NCI-H1105 (cell line): ENCODE results near the gene CYLD.

Experiments used
- DNase-seq: peaks from one replicate; lab custom pipeline; 2025; lab: John Stamatoyannopoulos, UW

CYLD gene

DNA sequence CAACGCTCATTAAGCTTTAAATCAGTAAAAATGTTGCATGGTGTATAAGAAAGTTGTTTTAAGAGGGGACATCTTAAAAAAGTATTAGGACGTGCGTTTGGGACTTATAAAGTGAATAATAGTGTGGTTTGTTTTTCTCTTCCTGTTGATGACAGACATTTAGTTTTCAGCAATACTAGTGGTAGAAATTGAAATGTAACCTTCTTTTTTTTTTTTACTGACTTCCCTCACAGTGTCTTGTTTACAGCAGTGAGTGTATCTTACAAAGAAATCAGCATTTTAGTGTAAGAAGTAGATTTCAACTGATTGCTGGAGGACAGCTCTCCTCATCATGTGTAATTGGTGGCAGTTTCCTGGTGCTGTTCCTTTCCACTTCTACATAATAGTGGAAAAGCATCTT is 39.6 kb downstream of the CYLD start:
- DNase-seq = no peak

DNA sequence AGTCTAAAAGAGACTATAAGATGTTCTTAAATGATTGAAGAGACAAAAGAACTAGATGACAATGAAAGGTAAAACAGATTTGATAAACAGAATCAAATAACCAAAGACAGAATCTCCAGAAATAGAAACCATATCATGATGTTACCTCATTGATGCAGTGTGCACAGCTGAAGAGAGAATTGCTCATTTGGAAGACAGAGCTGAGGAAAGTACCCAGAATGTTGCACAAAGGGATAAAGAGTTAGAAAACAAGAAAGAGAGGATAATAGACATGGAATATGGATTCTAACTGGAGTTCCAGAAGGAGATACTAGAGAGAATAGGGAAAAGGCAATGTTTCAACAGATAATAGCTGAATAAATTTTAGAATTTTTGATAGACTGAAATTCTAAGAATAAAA is 47.9 kb downstream of the CYLD start:
- DNase-seq = no peak

DNA sequence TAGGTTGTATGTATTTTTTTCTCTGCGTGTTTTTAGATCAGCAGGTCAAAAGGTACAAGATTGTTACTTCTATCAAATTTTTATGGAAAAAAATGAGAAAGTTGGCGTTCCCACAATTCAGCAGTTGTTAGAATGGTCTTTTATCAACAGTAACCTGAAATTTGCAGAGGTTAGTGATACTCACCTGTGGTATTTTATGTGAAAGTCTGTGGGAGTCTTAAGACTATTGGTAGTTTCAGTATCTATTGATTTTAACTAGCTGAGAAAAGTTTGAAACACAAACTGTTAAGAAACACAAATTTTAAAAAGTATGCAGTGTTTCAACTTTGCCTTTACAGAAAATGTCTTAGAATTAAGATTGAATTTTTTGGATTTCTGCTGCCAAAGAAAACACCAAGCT is 49.6 kb downstream of the CYLD start:
- DNase-seq = no peak

DNA sequence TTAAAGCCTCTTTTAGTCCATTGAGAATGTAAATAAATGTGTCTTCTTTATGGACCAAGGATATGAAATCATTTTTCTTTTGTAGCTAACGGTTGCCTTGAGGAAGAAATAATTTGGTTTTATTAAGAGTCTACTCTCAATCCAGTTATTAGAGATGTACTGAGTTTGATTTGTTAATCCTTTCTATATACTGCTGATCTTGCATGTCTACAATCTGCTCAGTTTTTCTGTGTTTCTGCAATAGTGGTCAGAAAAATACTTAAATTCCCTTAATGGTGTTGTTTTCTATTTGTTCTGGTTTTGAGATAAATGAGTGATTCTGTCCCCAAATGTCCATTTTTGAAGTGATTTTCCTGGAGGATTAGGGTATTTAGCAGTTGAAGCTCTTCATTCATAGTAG is 54.9 kb downstream of the CYLD start:
- no peak for DNase-seq

DNA sequence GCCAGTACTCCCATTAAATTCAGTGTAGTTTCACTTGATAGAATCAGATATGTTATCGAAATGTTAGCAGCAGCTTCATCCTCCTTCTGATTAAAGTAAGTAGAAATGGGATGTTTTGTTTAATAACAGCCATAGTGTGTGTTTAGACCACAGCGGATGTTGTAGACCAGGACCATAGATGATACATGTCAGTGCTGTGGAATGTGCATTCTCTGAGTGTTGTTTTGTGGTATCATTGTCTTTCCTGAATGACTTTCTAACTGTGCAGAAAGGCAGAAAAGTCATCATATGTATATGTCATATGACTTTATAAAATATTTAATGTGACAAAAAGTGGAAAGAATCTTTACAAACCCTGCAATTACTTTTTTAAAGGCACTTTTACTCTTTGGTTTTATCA is 55.6 kb downstream of the CYLD start:
- no peak for DNase-seq

DNA sequence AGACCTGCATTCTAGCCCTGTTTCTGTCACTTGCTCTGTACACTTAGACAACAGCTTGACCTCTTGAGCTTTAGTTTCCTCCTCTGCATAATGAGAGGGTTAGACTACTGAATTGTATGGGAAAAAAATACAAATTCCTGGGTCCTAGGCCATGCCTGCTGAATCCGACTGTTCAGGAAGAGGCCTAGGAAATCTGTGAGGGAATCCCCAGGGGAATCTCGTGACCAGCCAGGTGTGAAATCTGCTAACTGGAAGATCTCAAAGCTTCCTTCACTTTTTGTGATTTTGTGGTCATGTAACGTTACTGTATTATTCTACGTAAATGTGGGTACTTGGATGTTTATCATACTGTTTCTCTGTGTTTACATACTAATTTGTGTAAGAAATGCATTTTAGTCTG is 58.2 kb downstream of the CYLD start:
- DNase-seq = no peak

DNA sequence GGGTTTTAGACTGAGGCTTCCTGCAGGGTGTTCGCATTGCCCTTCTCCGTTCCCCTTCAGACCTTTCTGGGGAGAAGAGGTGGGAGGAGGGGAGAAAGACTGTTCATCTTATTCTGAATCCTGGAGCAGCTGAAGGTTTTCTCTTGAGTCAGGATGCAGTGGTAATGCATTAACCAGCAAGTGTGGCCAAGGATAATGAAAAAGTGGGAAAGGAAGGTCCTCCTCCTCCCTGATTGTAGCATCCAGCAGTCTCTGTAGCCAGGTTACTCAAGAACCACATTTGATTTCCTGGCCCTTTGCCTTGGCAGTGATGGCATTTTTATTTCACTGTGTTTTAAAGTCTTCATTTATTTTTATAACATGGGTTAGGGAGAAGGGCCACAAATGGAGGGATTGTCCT is 59.1 kb downstream of the CYLD start:
- DNase-seq = no peak

DNA sequence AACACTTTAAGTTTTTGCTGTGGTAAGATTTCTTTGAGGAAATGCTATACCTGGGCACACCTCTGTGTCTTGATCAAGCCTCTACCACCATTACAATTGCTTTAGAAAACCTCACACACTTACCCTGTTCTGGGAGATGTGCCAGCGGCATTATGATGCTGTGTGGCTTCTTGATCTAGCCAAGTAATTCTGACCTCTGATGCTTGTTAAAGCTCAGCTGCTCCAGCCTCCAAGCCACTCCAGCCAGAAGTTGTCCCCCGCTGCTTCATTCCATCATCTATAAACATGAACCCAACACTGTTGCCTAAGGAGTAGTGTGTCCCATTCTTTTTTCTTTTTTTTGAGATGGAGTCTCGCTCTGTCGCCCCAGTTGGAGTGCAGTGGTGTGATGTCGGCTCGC is 60.1 kb downstream of the CYLD start:
- DNase-seq = no peak

DNA sequence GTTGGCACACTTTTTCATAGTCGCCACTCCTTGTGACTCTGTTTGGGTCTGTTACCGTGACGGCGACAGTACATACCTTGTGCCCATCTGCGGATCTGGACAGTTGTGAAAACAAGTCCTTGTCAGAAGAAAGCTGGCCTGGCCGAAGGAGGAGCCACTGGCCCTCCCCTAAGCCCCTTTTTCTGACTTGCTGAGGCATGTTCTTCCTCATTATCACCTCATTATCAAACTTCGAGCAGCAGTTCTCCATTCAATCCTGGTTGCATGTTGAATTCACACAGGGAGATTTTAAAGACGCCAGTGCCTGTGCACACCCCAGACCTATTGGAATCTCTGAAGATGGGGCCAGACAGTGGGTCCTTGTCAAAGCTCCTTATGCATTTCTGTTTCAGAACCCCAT is 61.1 kb downstream of the CYLD start:
- DNase-seq = no peak

DNA sequence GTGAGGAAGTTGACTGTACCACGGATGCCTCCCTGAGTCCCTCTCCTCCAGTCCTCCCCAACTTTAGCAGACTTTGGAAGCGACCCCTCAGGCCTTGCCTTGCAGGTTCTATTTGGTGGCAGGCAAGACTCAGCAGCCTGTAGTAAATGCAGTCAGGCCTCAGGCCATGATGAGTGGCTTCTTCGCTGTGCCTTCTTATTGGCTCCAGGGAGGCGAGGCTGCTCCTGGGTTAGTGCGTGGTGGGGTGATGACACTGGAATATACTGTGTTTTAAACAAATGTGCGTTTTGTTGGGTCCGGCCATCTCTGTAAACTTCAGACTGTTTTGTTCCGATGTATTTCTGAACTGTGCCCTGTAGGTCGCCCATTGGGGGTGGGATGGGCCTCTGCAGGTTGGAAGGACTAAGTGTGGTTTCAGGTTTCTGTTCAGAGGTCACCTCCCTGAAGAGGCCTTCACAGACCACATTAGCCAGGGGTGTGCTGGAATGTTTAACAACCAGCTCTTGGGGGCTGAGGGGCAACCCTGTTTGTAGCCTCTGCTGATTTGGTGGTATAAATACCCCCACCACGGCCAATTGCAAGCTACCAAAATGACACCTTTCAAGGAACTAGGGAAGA is 62.5 kb downstream of the CYLD start:
- DNase-seq = no peak

DNA sequence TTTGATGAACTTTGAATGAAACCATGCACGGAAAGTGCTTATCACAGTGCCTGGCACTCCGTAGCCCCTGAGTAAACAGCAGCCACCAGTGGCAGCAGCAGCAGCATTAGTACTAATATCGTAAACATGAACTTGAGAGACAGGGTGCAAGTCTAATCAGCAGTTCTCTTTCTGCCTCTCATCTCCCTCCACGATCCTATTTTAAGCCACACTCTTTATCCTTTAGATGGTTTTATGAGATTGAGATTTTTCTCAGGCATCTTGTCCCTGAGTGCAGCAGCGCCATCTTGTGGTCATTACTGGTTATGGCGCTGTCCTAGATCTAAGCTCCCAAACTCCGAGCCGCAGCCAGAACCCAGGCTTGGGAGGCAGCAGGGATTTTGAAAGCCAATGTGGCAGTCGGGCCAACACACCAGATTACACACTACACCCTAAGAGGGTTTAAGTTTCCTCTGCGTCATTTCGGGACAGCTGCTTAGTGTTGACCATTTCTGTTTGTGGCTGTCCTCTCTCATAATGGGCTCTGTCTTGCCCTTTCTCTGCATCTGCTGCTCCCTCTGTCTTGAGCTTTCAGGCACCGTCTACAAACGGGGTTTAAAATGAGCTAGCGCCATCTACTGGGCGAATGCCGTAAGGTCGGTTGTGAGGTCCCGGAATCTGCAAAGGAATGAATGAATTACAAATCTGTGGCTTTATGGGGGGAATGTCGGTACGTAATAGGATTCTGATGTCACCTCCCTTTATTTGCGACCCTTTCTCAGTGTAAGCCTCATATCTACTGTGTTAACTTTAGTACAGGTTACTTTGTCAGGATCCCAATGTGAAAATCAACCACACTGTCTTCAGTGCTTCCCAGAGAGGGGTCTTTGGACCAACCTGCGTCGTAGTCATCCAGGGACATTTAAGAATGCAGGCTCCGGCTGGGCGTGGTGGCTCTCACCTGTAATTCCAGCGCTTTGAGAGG is 64.5 kb downstream of the CYLD start:
- DNase-seq = peak; percentile 91

DNA sequence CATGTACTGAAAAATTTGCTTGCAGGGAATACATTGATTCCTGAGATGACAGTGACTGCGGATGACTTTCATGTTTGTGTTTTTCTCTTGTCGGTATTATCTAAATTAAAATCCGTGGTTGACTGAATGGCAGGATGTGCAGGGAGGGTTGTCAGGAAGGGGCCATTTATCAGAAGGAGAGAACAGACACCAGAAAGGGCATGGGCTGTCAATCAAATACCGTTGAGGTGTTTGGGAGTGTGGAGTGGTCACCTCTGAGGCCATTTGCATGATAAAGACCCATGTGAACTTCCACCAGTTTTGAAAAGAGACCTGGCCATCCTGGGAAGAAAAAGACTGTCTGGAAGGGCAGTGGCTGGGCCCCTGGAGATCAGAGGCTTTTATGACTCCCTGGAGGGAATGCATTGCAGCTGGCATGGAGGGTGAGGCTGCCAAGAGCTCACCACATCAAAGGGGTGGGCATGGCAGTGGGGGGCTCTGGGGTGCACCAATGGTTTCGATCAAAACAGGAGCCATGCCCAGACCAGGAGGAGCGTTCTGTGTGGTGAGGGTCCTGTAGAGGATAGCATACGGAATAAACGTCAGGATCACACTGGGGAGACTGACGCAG is 67.1 kb downstream of the CYLD start:
- DNase-seq = no peak

DNA sequence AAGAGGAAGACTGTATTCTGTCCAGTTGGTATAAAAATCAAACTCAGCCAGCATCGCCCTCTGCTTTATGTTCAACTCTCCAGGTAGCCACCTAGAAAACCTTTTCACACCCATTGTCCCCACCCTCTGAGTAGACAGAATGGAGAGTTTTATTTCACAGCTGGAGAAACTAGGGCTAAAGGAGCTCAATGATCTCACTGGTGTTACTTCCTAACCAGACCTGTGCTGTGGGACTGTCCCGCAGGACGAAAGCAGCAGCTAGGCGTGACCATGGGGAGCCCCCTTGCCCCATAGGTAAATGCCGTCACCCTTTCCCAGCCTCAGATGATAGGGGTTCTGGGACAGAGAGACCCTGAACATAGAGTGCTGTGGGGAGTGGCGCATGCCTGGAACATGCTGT is 67.7 kb downstream of the CYLD start:
- no peak for DNase-seq

DNA sequence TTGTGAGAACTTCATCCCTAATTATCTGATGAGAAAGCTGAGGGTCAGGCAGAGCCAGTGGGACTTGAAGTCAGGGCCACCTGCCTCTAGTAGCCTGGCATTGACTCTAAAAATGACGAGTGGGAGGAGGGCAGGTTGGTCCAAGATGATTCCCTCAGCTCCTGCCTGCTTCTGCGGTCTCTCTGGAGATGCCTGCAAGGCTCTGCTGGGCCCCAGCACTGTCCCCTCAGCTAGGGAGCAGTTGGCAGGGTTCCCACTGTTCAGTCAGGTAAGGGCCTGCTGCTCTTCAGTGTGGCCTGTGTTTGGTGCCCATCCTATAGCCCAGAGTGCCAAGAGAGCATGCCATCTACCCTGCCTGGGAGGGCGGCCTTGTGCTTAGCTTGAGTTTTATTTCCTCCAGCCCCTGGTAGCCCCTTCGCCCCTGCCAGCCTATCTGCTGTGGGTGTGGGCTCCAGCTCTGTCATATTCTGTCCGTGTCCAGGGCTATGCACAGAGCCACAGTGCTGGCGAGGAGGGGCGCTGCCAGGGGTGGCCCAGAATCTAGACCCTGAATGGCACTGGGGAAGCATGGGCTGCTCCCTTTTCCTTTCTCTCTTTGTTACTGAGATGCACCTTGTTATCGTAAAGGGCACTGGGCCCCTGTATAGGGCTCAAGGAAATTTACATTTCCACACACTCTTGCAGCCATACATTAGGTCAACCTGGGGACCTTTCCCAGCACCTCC is 68.5 kb downstream of the CYLD start:
- no peak for DNase-seq

DNA sequence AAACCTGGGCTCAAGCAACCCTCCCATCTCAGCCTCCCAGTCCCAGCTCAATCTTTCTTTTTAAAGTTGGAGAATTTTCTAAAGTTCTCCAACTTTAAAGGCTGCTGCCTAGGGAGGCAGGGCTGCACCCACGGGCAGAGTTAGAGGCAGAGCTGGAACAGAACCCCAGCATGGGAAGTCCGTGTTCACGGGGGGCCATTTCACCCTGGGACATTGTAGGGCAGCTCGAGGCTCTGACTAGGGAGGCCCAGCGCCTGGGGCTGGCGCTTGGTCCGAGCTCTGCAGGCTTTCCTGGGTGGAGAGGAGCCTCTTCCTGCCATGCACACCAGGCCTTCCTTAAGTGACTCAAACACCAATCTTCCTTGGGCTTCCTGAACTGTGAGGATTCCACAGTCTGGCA is 70.2 kb downstream of the CYLD start:
- DNase-seq = no peak

DNA sequence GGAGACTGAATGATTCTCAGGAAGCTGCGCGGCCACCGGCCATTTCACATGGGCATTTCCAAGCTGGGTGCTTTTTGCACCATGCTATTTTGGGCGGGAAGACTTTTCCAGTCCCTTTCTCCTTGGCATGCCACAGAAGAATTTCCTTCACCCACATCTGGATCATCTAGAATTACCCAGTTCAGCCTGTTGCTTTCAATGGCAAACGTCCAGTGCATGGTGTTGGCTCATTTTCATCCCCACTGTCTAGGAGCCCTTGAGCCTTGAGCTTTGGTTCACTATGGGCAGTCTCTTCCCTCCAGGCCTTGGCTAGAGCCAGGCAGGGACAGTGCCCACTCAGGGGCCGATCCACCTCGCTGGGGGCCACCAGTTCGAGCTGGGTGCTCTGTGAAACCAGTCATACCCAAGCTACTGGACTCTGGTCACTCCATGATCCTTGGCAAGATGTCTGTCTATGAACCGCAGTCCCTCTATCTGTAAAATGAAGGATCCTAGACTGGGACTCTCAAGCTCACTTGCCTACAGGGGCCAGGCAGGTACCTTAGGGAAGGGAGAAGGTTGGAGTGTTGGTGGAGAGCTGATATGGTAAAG is 71.1 kb downstream of the CYLD start:
- no peak for DNase-seq

DNA sequence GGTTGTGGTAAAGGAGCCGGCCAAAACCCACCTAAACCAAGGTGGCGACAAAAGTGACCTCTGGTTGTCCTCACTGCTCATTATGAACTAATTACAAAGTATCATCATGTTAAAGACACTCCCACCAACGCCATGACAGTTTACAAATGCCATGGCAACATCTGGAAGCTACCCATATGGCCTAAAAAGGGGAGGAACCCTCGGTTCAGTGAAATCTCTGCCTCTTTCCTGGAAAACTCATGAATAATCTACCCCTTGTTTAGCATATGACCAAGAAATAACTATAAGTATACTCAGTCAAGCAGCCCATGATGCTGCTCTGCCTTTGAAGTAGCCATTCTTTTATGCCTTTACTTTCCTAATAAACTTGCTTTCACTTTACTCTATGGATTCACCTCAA is 72.2 kb downstream of the CYLD start:
- no peak for DNase-seq

DNA sequence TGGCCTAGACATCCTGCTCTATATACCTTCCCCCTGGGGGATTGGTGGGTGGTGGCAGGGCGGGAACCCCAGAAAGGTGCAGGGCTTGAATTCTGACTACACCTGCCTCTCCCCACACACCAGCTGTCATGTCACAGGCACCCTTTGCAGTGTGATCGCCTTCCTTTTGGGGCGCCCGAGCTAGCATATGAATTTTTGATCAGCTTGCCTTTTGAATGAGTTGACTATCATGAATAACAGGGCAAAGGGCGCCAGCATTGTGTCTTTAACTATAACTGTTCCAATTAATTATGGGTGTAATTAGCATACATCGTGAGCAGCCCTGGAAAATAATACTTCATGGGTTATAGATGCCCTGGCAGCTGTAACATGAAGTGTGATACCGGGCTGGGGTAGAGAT is 72.7 kb downstream of the CYLD start:
- DNase-seq = peak; percentile 34

DNA sequence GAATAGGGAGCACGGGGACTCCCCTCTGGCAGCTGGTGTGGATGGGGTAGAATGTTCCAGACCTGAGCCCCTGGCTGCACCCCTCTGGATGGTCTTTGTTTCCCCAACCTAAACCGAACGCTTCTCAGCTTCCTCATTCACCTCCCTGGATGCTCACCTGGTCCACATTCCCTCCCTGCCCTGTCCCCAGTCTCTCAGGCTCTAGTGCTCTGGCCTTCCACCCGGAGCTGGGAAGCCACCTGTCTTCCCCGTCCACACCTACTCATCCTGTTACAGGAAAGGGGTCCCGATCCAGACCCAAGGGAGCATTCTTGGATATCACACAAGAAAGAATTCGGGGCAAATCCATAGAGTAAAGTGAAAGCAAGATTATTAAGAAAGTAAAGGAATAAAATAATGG is 73.5 kb downstream of the CYLD start:
- no peak for DNase-seq

DNA sequence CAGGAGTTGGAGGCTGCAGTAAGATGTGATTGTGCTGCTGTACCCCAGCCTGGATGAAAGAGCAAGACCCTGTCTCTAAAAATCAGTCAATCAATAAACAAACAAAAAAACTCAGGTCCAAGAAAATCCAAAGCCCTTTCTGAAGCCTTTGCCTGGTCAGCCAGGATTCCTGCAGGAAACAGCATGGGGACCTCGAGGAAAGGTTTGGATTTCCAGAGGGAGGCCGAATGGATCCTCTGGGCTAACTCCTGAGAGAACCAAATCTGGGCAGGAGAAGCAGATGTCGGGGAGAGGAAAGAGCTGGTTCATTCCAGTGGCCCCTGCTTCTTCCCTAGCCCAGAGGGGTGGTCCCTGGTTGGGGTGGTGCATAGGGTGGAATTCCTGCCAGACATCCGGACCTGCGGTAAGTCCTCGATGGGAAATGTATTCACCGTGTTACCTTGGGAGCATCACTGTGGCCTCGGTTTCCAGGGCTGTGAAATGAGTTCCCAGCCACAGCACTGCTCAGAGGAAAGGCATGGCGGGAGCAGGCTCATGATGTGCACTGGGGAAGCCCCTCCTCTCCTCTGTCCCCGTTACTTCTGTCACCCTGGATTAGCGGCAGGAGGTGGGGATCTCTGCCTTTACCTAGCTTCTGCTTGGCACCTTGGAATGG is 75.1 kb downstream of the CYLD start:
- DNase-seq = no peak

DNA sequence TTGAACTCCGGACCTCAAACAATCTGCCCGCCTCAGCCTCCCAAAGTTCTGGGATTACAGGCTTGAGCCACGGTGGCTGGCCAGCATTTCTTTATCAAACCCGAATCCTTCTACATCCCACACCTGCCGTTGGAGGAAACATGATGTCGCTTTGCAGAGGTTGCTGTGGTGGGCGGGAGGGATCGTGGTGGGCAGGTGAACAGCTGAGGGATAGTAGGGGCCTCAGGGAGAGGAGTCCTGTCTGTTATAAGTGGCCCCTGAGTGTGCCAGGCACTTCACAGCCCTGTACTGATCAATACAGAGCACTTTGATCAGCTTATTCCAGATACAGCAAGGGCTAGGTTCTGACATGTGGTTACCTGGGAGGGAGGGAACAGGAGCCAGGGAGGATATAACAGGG is 76.5 kb downstream of the CYLD start:
- DNase-seq = no peak

DNA sequence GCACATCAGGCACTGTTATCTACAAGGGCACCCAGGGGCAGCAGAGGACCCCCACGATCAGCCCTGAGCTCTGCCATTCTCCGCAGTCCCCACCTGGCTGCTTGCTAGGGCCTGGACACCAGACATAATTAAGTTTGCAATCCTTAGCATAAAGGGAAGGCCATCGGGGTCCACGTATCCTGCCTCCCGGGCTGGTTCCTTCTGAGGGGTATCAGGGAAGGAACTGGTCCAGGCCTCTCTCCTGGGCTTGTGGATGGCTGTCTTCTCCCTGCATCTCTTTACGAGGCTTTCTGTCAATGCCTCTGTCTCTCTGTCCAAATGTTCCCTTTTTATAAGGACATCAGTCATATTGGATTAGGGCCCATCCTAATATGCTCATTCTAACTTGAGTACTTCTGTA is 77.8 kb downstream of the CYLD start:
- DNase-seq = no peak
